Measurements from ENCODE around the gene GALNT17.
"Not testable (repeated sequence)": the region's sequence is repeated elsewhere in the genome, so short reads cannot be mapped to it uniquely, and the experiment has no call there.

GALNT17 gene

GRCh38 chr7:71616217-71616616 is 484.3 kb downstream of the GALNT17 start:
- no peak overlapping the region for H3K4me3 Mint-ChIP-seq
- no peaks in the 10 kb centered on the region for H3K27me3 Mint-ChIP-seq
- no peak for DNase-seq
- H3K4me1 Mint-ChIP-seq = no peaks in the 10 kb centered on the region
- no peak overlapping the region for H3K27ac Mint-ChIP-seq
- no peaks in the 10 kb centered on the region for H3K36me3 Mint-ChIP-seq (ENCODE audit: low read depth)
- H3K9me3 Mint-ChIP-seq = peaks cover 18% of the 10 kb centered on the region
- no peak for ATAC-seq

- no peak overlapping the region for H3K4me3 Mint-ChIP-seq
- H3K27me3 Mint-ChIP-seq = no peaks in the 10 kb centered on the region
- no peak for ATAC-seq
- H3K27ac Mint-ChIP-seq = no peak overlapping the region
- no peaks in the 10 kb centered on the region for H3K4me1 Mint-ChIP-seq
- no peaks in the 10 kb centered on the region for H3K36me3 Mint-ChIP-seq (ENCODE audit: low read depth)
- no peak for DNase-seq
- peaks cover 10% of the 10 kb centered on the region for H3K9me3 Mint-ChIP-seq
These were observed 486.3 kb downstream of the GALNT17 start for GRCh38 chr7:71618278-71618677.

DNA sequence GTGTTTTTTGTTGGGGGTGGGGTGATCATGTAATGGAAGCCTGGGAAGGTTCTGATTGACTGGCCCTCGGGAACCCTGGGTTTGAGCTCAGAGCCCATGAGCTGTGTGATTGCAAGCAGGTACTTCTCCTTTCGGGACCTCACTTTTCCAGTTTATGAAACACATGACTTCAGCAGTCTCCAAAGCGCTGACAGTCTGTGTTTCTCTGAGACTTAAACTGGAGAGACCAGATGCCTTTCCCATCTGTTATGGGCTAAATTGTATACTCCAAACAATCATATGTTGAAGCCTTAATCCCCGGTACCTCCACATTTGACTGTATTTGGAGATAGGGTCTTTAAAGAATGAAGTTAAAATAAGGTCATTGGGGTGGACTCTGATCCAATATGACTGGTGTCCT is 493.6 kb downstream of the GALNT17 start:
- Mint-ChIP-seq H3K4me1 (no peaks in the 10 kb centered on the region), H3K27ac (no peak overlapping the region), H3K27me3 (no peaks in the 10 kb centered on the region), H3K4me3 (no peak overlapping the region), H3K36me3 (ENCODE audit: low read depth) (no peaks in the 10 kb centered on the region), H3K9me3 (peaks cover 4% of the 10 kb centered on the region)
- DNase-seq (no peak), ATAC-seq (no peak)

- Mint-ChIP-seq H3K27me3 (no peaks in the 10 kb centered on the region), H3K27ac (no peak overlapping the region), H3K4me1 (no peaks in the 10 kb centered on the region), H3K36me3 (ENCODE audit: low read depth) (no peaks in the 10 kb centered on the region), H3K4me3 (no peak overlapping the region), H3K9me3 (peaks cover 2% of the 10 kb centered on the region)
- ATAC-seq (no peak), DNase-seq (no peak)
These were observed 494.3 kb downstream of the GALNT17 start for GRCh38 chr7:71626206-71626605.

GRCh38 chr7:71627651-71628050 is 495.7 kb downstream of the GALNT17 start:
- Mint-ChIP-seq H3K4me1 (no peaks in the 10 kb centered on the region), H3K27ac (no peak overlapping the region), H3K36me3 (ENCODE audit: low read depth) (no peaks in the 10 kb centered on the region), H3K9me3 (peaks cover 4% of the 10 kb centered on the region), H3K4me3 (no peak overlapping the region), H3K27me3 (peaks cover 2% of the 10 kb centered on the region)
- no peak for DNase-seq
- ATAC-seq = no peak

DNA sequence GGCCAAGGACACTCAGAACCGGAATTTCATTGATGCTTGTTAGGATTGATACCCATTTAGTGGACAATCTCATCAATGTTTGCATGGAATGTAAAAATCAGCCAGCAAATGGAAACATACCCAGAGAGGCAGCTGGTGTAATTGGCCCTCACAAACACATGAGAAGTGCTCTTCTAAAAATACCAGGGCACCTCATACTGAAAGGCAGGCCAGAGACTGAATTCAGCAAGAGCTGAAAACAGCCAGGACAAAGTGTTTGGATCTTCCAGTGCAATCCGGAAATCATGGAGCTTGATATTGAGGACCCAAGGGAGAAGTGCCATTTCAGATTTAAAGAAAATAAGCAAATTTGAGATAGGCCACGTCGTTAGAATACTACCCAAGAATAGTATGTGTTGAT is 498.6 kb downstream of the GALNT17 start:
- H3K27ac Mint-ChIP-seq = no peak overlapping the region
- H3K27me3 Mint-ChIP-seq = peaks cover 2% of the 10 kb centered on the region
- H3K36me3 Mint-ChIP-seq (ENCODE audit: low read depth) = no peaks in the 10 kb centered on the region
- ATAC-seq (no peak), DNase-seq (no peak)
- H3K9me3 Mint-ChIP-seq = peaks cover 4% of the 10 kb centered on the region
- no peak overlapping the region for H3K4me3 Mint-ChIP-seq
- H3K4me1 Mint-ChIP-seq = no peaks in the 10 kb centered on the region

DNA sequence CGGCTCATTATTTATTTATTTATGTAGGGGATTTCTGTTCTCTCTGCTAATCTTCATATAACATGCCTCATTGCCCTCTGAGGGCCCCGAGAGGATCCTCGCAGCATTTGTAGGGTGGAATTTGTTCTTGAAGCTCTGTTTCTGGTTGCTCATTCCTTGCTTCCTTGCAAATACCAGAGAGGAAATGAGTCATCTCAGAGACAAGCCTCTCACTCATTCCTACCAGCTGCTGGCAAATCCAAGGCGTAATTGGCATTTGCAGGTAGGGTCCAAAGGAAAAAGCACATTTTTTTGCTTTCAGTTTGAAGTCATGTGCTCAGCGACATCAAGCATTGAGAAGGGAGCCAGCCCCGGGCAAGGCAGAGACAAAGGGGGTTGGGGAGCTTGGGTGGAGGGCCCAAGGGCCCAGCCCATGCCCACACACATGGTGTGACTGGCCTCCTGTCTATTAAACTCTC is 501.6 kb downstream of the GALNT17 start:
- DNase-seq (no peak), ATAC-seq (no peak)
- Mint-ChIP-seq H3K27me3 (peaks cover 2% of the 10 kb centered on the region), H3K27ac (no peak overlapping the region), H3K4me1 (no peaks in the 10 kb centered on the region), H3K4me3 (no peak overlapping the region), H3K9me3 (peaks cover 7% of the 10 kb centered on the region), H3K36me3 (ENCODE audit: low read depth) (no peaks in the 10 kb centered on the region)

DNA sequence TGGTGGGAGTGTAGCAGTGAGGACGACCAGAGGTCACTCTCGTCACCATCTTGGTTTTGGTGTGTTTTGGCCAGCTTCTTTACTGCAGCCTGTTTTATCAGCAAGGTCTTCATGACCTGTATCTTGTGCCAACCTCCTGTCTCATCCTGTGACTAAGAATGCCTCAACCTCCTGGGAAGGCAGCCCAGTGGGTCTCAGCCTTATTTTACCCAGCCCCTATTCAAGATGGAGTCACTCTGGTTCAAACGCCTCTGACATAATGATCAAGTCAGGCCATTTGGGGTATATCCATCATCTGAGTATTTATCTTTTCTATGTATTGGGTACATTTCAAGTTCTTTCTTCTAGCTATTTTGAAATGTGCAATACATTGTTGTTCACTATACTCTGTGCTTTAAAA is 503.9 kb downstream of the GALNT17 start:
- not testable (repeated sequence) for H3K27ac Mint-ChIP-seq; H3K9me3 Mint-ChIP-seq; H3K36me3 Mint-ChIP-seq (ENCODE audit: low read depth); ATAC-seq; H3K4me3 Mint-ChIP-seq; H3K4me1 Mint-ChIP-seq; H3K27me3 Mint-ChIP-seq; DNase-seq

GRCh38 chr7:71636329-71636728 is 504.4 kb downstream of the GALNT17 start:
- no peak overlapping the region for H3K27ac Mint-ChIP-seq
- DNase-seq (no peak), ATAC-seq (no peak)
- no peak overlapping the region for H3K4me3 Mint-ChIP-seq
- H3K4me1 Mint-ChIP-seq = no peaks in the 10 kb centered on the region
- no peaks in the 10 kb centered on the region for H3K36me3 Mint-ChIP-seq (ENCODE audit: low read depth)
- H3K27me3 Mint-ChIP-seq = peaks cover 2% of the 10 kb centered on the region
- peaks cover 7% of the 10 kb centered on the region for H3K9me3 Mint-ChIP-seq

- ATAC-seq = no peak
- H3K4me1 Mint-ChIP-seq = no peaks in the 10 kb centered on the region
- H3K9me3 Mint-ChIP-seq = peaks cover 3% of the 10 kb centered on the region
- no peaks in the 10 kb centered on the region for H3K36me3 Mint-ChIP-seq (ENCODE audit: low read depth)
- H3K4me3 Mint-ChIP-seq = no peak overlapping the region
- no peaks in the 10 kb centered on the region for H3K27me3 Mint-ChIP-seq
- H3K27ac Mint-ChIP-seq = no peak overlapping the region
- no peak for DNase-seq
These were observed 505.6 kb downstream of the GALNT17 start for GRCh38 chr7:71637578-71637977.

GRCh38 chr7:71638108-71638507 is 506.2 kb downstream of the GALNT17 start:
- Mint-ChIP-seq H3K27ac (no peak overlapping the region), H3K27me3 (no peaks in the 10 kb centered on the region), H3K36me3 (ENCODE audit: low read depth) (no peaks in the 10 kb centered on the region), H3K9me3 (peaks cover 3% of the 10 kb centered on the region), H3K4me1 (no peaks in the 10 kb centered on the region), H3K4me3 (no peak overlapping the region)
- no peak for DNase-seq
- no peak for ATAC-seq

GRCh38 chr7:71639382-71640085 is 507.6 kb downstream of the GALNT17 start:
- Mint-ChIP-seq H3K36me3 (ENCODE audit: low read depth) (no peaks in the 10 kb centered on the region), H3K4me1 (no peaks in the 10 kb centered on the region), H3K27ac (no peak overlapping the region), H3K9me3 (peaks cover 3% of the 10 kb centered on the region), H3K27me3 (no peaks in the 10 kb centered on the region), H3K4me3 (no peak overlapping the region)
- no peak for ATAC-seq
- DNase-seq = no peak

GRCh38 chr7:71643031-71643430 is 511.1 kb downstream of the GALNT17 start:
- not testable (repeated sequence) for H3K36me3 Mint-ChIP-seq (ENCODE audit: low read depth); DNase-seq; ATAC-seq; H3K4me3 Mint-ChIP-seq; H3K9me3 Mint-ChIP-seq; H3K27me3 Mint-ChIP-seq; H3K27ac Mint-ChIP-seq; H3K4me1 Mint-ChIP-seq

GRCh38 chr7:71645836-71646235 is 513.9 kb downstream of the GALNT17 start:
- no peaks in the 10 kb centered on the region for H3K27me3 Mint-ChIP-seq
- peaks cover 17% of the 10 kb centered on the region for H3K9me3 Mint-ChIP-seq
- no peaks in the 10 kb centered on the region for H3K4me1 Mint-ChIP-seq

GRCh38 chr7:71649812-71650211 is 517.9 kb downstream of the GALNT17 start:
- Mint-ChIP-seq H3K4me1 (no peaks in the 10 kb centered on the region), H3K36me3 (ENCODE audit: low read depth) (no peaks in the 10 kb centered on the region), H3K27me3 (no peaks in the 10 kb centered on the region), H3K4me3 (no peak overlapping the region), H3K27ac (no peak overlapping the region), H3K9me3 (peaks cover 19% of the 10 kb centered on the region)
- DNase-seq (no peak), ATAC-seq (no peak)

More at GRCh38 chr7:71645836-71646235, 513.9 kb downstream of the GALNT17 start:
- no peak overlapping the region for H3K4me3 Mint-ChIP-seq
- DNase-seq = no peak
- ATAC-seq = no peak
- H3K27ac Mint-ChIP-seq = no peak overlapping the region
- no peaks in the 10 kb centered on the region for H3K36me3 Mint-ChIP-seq (ENCODE audit: low read depth)

All from activated naive CD8-positive, alpha-beta T cell treated with anti-CD3 and anti-CD28 coated beads, Interleukin-2, amount 50 U/mL, for 24 hours (primary cell).